GM12878 (cell line): ENCODE results near the gene PATE4. TPM values are rescaled to one million over a fixed set of nuclear protein-coding genes. Genes with fewer than 3 reads are reported as not detected.

ENCODE experiments used
- ATF2 ChIP-seq: IDR thresholded peaks from 2 replicates; pipeline ENCODE4 v1.6.1; 2012; ENCODE audit warnings: low read length, inconsistent platforms
- CUX1 ChIP-seq: IDR thresholded peaks from 2 replicates; pipeline ENCODE4 v1.6.1; 2012; ENCODE audit warnings: improper control_type of control experiment, low read depth, low read length; ENCODE audit not compliant: insufficient replicate concordance
- NRF1 ChIP-seq: conservative IDR thresholded peaks from 2 replicates; pipeline ENCODE4 v1.6.1; 2011; ENCODE audit warnings: mild to moderate bottlenecking, low read depth, low read length, improper control_type of control experiment
- polyA plus RNA-seq, 11 experiments: library from polyadenylated mRNA; depleted of rRNA in 4 of 11; unstranded in 6 of 11; stranded (reverse) in 5 of 11; fragments of >200 nt; fragmentation: Nextera tagmentation in 4 of 11; fragmentation: Illumina TruSeq in 1 of 11; extraction: Ambion mirVana in 4 of 11; extraction: Trizol in 1 of 11; gene quantifications; 1 replicate in 1 of 11; 2 replicates in 10 of 11; pipeline versions ENCODE4 v1.2.1 to v1.2.3, GENCODE V29; 2011 to 2016; ENCODE audit warnings: inconsistent platforms in 2 of 11, missing spikeins in 2 of 11, low read depth in 1 of 11
- total RNA-seq, 4 experiments: library from RNA; depleted of rRNA in 3 of 4; stranded (reverse); fragments of >200 nt in 3 of 4; fragmentation: Illumina TruSeq in 1 of 4; extraction: Trizol in 1 of 4; gene quantifications; 2 replicates each; pipeline versions ENCODE4 v1.2.1 to v1.2.3, GENCODE V29; 2013 to 2021

PATE4 gene
- total and polyA plus RNA-seq, 10 of the 15 experiments (the other 5 are each of a cell fraction or from before 2014, with no cell fraction given), result 0.17 TPM; not detected in 9

GRCh38 chr11:125873881-125874555 lies 40.9 kb downstream of the PATE4 start (continued):
- TF ChIP-seq ATF2 (no peak), CUX1 (no peak), NRF1 (no peak)
